Adipose tissue (tissue), 3 donors: ENCODE data around the gene CEPT1. TPM values are rescaled to one million over a fixed set of nuclear protein-coding genes. Genes with fewer than 3 reads are reported as not detected.
"Not testable (repeated sequence)": the region's sequence is repeated elsewhere in the genome, so short reads cannot be mapped to it uniquely, and the experiment has no call there.

Experiments
- H3K27ac ChIP-seq: one replicate; pipeline ENCODE4 v1.5.1; 2013; ENCODE audit warnings: low read depth, low read length
- WGBS, 3 donors: extraction: QIAGEN DNeasy Blood & Tissue Kit; methylation state at CpG; one replicate each; pipeline ENCODE4 v1.1.7; 2013; 5-methylcytosine and 5-hydroxymethylcytosine counted together
- polyA plus RNA-seq, 3 donors: library from polyadenylated mRNA; stranded (reverse); fragments of 200-250 nt; gene quantifications; one replicate each; pipeline ENCODE4 v1.2.3, GENCODE V29; 2013
- donor health status: healthy with polysubstance abuse.
- donor health status: Bipolar disorder and iron deficiency.
- donor health status: healthy.

The CEPT1 gene
- 10 to 100 TPM; 11.8 to 28.0 (median 14.3) TPM for polyA plus RNA-seq

GRCh38 chr1:111139956-111140679 lies at the start of gene CEPT1, which contains the start of gene DRAM2:
CEPT1 (plus strand) TSS chr1:111140223; CDS start chr1:111147715, 7,492 bp downstream.
DRAM2 (minus strand) TSS chr1:111140093; CDS start chr1:111131554, 8,539 bp downstream.
- peak within 1 kb of the TSS; percentile 61 for H3K27ac ChIP-seq
- 0 to 1% (median 1%) methylated on average over 57 to 68 of the region's 68 CpGs for WGBS, 3 donors

GRCh38 chr1:111095421-111095820 lies 44.6 kb upstream of the CEPT1 start:
- H3K27ac ChIP-seq: not testable (repeated sequence)
- WGBS, 3 donors: 80 to 92% (median 89%) methylated on average over 3 of the region's 3 CpGs

- 71 to 99% (median 92%) methylated on average over 2 of the region's 2 CpGs for WGBS, 3 donors
- H3K27ac ChIP-seq: no peak overlapping the region
Measured at GRCh38 chr1:111097356-111098099, 42.5 kb upstream of the CEPT1 start.

GRCh38 chr1:111099289-111099688 lies 40.7 kb upstream of the CEPT1 start:
- H3K27ac ChIP-seq: no peak overlapping the region
- WGBS, 3 donors: 76 to 93% (median 90%) methylated on average over 1 of the region's 1 CpG

- 85 to 92% (median 85%) methylated on average over 5 of the region's 5 CpGs for whole genome bisulfite sequencing, 3 donors
- no peak overlapping the region for H3K27ac ChIP-seq
Measured at GRCh38 chr1:111101854-111102642, 38.0 kb upstream of the CEPT1 start.

- no peak overlapping the region for H3K27ac ChIP-seq
- WGBS, 3 donors: 87 to 90% (median 90%) methylated on average over 2 of the region's 2 CpGs
Measured at GRCh38 chr1:111104981-111105380, 35.0 kb upstream of the CEPT1 start.

- WGBS, 3 donors: 68 to 97% (median 89%) methylated on average over 1 of the region's 1 CpG
Measured at GRCh38 chr1:111110197-111110899, 29.7 kb upstream of the CEPT1 start.

GRCh38 chr1:111116496-111116895 lies 23.5 kb upstream of the CEPT1 start:
- 94 to 98% (median 96%) methylated on average over 2 of the region's 2 CpGs for WGBS, 3 donors
- H3K27ac ChIP-seq: no peak overlapping the region

More at GRCh38 chr1:111110197-111110899, 29.7 kb upstream of the CEPT1 start:
- no peak overlapping the region for H3K27ac ChIP-seq

GRCh38 chr1:111126354-111126753 lies 13.7 kb upstream of the CEPT1 start:
- no peak overlapping the region for H3K27ac ChIP-seq
- 94 to 99% (median 97%) methylated on average over 1 of the region's 1 CpG for WGBS, 3 donors

- WGBS, 3 donors: 77 to 84% (median 83%) methylated on average over 3 of the region's 3 CpGs
- H3K27ac ChIP-seq: no peak overlapping the region
Measured at GRCh38 chr1:111127923-111128643, 11.9 kb upstream of the CEPT1 start.

- H3K27ac ChIP-seq: no peak overlapping the region
- 59 to 66% (median 65%) methylated on average over 1 of the region's 1 CpG for WGBS, 3 donors
Measured at GRCh38 chr1:111129376-111129775, 10.6 kb upstream of the CEPT1 start.

GRCh38 chr1:111131693-111132092 lies 8.3 kb upstream of the CEPT1 start:
- 80 to 85% (median 83%) methylated on average over 4 of the region's 4 CpGs for WGBS, 3 donors
- no peak overlapping the region for H3K27ac ChIP-seq

- 79 to 89% (median 89%) methylated on average over 1 of the region's 1 CpG for WGBS, 3 donors
- no peak overlapping the region for H3K27ac ChIP-seq
Measured at GRCh38 chr1:111133866-111134265, 6.2 kb upstream of the CEPT1 start.

- 0% methylated on average over 33 of the region's 33 CpGs for WGBS, 3 donors
- H3K27ac ChIP-seq: peak overlapping the region; percentile 61
Measured at GRCh38 chr1:111139324-111139955, 583 bp upstream of the CEPT1 start.

- H3K27ac ChIP-seq: no peak overlapping the region
- 0 to 1% (median 0%) methylated on average over 9 of the region's 9 CpGs for WGBS, 3 donors
Measured at GRCh38 chr1:111140680-111140967, 601 bp downstream of the CEPT1 start.

GRCh38 chr1:111141245-111142220 lies 1.5 kb downstream of the CEPT1 start:
- 31 to 39% (median 33%) methylated on average over 5 of the region's 5 CpGs for WGBS, 3 donors
- H3K27ac ChIP-seq: no peak overlapping the region
